SKM-1 treated with dmso at 0.1 percent for 144 hours (cell line): ENCODE data around the gene HMX1.

Source experiments
- DNase-seq: peaks from one replicate; lab custom pipeline; 2025; ENCODE audit not compliant: unreplicated experiment; lab: John Stamatoyannopoulos, UW

HMX1 gene

DNA sequence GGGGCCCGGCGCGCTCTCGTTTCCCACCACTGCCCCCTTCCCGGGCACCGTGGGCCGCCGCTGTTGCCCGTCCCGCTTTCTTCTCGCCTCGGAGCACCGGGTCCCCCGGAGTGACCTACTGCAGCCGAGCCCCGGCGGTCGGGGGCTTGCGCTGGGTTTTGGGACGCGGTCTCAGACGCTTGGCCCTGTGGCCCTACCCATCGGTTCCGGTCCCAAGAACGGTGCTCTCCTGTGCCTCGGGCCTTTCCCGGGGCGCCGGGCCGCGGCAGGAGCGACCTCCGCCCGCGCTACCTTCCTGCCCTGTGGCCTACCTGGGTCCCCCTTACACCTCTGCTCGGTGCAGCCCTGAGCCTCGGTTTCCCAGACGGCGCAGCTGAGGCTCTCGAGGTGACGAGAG is 21.6 kb upstream of the HMX1 start:
- DNase-seq, result no peak

DNA sequence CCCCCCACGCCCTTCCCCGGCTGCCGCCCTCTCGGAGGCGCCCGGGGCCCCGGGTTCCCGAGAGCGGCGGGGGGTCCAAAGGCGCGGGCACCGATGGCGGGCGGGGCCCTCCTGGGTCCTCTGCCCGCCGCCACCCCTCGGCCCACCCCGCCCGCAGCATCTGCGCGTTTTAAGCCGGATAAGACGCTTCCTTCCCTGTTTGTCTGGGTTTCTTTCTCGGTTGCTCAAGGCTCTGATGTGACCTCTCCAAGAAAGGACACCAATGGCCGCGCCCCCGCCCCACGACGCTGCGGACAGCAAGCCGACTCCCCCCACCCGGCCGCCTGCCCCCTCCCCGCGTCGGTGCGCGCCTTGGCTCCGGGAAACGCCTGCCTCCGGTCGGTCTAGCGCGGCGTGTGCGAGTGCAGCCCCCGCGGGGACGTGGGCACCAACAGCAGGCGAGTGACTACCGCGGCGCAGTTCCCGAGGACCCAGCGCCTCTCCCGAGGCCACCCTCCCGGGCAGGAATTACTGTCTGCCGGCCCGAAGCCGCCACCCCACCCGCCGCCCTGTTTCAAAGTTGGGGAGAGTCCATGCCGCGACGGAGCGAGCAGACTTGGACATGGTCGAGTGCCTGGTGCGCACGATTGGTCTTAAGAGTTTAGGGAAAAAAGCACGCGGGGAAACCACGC is 21.1 kb upstream of the HMX1 start:
- peak; percentile 61 for DNase-seq

DNA sequence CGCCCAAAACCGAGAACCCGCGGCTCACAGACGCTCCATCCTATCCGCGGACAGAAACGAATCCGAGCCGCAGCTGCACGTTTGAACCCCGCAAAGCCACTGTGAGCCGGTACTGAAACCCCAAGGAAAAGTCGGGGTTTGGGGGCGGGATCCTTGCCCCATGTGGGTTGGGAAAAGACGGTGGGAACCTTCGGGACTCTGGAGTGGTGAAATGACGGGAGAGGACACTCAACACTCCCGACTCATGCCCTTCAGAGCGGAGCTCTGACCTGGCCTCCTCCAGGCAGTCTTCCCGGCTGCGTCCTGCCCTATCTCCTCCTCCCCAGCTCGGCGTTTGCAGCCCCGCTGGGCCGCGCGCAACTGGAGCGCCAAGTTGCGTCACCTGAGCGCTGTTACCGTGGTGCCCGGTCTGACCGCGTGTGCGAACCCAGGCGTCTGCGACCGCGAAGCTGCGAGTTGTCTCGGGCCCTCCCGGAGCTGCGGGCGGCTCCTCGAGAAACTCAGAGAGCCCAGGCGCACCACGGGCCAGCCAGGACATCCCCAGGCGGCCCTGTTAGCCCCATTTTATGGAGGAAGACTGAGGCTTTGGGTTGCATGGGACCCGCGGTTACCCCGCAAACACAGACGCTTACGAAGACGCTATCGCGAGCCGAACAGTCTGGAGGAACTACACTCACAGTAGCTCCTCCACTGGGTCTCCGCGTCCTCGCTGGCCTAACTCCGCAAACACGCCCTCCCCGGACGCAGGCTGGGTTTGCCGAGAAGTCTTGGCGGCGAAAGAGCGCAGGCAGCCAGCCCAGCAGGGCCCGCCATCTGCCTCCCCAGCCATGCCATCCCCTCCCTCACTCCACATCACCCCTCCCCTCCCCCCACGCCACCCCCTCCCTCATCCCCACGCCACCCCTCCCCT is 20.3 kb upstream of the HMX1 start:
- peak; percentile 47 for DNase-seq

DNA sequence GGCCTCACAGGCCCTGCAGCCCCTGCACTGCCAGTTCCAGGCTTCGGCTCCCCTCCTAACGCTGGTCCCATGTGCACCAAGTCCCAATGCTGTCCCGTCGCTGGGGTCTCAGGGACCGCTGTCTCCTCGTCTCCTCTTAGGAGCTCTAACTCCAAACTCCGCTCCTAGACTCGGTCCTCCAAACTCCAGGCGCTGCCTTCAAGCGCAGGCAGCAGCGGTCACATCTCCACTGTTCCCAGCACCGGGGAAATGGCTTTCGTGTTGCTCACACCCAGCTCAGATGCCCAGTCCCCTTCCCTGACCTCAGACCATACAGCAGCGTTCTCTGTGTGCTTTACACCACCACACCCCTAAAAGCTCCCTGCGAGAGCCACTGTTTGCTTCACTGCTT is 19.6 kb upstream of the HMX1 start:
- no peak for DNase-seq

DNA sequence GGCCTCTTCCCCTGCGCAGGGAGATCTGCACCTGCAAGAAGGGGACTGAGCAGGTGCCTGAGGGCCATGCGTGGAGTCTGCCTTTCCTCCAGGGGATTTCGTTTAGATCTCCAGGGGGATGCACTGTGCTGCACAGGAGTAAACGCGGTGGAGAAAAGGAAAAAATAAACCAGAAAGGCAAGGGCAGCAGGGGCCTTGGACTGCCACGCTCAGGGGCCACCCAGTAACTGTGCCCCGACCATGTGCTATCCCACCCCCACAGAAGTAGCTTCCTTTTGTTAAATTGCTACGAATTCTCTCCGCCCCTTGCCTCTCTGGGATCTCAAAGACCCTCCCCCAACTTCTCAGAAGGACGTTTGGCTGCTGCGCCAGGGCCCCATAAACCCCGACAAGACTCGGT is 17.2 kb upstream of the HMX1 start:
- no peak for DNase-seq

DNA sequence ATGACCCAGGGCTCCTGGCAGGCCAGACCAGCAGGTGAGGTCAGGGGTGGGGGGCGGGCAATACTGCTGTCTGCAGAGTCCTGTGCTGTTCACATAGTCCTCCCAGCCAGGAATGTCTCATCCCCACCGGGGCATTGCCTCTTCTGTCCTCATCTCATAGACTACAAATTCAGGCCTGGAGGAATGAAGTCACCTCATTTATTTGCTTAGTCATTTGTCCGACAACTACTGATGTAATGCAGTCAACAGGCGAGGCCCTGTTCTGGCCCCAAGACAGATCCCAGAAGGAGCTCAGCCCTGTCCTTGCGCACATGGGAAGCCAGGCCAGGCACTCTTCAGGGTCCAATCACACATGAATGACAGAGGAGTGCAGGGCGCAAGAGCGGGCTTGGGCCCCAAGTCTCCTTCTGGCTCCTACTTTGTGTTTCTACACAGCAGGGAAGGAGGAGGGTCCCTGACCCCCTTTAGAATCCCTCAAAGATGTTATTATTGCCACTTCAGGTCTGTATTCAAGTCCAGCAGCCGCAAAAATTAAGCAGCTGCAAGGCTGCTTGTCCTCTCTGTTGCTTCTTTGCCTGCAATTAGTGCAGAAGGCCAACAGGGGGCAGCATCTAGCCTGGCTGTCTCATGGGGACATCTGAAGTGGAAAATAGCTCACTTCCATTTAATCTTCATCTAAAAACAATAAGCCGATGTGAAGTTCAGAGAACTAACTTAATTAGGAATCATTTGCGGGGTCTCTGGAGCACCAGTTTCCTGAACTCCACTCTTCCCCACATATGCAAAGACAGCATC is 15.2 kb upstream of the HMX1 start:
- DNase-seq, result no peak

DNA sequence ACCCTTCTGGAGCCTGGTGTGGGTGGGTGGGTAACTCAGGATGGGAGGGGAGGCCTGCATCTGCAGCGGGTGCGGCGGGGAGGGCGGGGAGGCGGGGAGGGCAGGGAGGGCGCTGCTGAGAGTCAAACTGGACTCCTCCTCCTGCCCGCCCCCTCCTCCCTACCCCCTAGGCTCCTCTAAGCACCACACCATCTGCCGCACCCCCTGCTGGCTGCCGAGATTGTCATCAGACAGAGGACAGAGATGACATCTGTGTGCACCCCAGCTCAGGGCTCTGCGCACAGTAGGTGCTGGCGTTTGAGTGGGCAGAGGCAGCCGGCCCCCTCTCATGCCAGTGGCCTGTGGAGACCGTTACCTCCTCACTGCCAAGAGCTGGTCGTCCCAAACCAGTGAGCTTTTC is 10.6 kb upstream of the HMX1 start:
- no peak for DNase-seq

DNA sequence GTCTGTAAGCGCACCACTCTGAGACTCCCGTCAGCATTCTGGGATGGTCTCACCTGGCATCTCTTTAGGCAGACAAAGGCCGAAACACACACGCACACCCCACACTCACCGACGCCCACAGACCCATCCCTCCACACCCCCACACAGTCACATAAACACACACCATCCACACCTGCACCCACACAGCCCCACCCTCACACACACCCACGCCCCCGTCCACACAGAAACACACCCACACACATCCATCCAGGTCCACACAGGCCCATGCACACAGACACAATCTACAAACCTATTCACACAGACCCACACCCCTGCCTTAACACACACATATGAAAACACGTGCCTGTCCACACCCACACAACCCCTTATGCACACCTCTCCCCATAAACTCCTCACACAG is 9.2 kb upstream of the HMX1 start:
- no peak for DNase-seq

DNA sequence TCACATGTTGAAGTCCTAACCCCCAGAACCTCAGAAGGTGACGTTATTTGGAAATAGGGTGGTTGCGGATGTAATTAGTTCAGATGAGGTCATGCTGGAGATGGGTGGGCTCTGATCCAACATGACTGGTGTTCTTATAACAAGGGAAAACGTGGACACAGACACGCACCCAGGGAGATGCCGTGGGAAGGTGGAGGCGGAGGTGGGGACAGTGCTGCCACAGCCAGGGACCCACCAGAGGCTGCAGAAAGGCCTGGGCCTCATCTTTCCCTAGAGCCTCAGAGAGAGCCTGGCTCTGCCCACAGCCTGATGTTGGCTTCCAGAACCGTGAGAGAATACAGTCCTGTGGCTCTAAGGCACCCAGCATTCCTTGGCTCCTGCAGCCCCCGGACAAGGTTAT is 7.9 kb upstream of the HMX1 start:
- no peak for DNase-seq

DNA sequence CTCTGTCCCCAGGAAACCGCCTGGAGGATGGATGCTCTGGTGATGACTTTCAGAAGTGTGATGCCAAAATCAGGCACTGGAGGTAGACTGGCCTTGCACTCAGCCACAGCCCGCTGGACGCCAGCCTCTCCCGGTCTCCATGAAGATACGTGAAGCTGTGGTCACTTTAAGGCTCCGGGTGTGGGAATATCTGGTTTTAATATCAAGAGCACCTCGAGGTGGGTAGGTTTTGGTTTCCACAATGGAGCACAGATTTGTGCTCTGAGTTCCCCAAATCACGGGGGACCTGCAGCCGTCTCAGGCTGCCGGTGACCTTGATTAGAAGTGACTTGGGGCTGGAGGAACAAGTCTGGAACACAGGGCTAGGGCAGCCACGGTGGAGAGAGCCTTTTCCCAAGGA is 6.8 kb upstream of the HMX1 start:
- no peak for DNase-seq

DNA sequence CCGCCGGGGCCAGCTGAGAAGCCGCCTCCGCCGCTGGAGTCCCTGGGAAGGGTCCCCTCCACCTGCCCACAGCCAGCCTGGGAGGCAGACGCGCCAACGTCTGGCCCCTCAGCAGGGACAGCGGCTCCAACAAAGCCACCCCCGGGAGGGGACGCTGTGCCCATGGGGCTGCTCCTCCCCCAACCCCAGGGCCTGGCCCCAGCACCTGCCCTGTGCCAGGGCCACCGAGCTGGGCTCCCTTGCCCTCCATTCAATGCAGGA is 6.1 kb upstream of the HMX1 start:
- no peak for DNase-seq

DNA sequence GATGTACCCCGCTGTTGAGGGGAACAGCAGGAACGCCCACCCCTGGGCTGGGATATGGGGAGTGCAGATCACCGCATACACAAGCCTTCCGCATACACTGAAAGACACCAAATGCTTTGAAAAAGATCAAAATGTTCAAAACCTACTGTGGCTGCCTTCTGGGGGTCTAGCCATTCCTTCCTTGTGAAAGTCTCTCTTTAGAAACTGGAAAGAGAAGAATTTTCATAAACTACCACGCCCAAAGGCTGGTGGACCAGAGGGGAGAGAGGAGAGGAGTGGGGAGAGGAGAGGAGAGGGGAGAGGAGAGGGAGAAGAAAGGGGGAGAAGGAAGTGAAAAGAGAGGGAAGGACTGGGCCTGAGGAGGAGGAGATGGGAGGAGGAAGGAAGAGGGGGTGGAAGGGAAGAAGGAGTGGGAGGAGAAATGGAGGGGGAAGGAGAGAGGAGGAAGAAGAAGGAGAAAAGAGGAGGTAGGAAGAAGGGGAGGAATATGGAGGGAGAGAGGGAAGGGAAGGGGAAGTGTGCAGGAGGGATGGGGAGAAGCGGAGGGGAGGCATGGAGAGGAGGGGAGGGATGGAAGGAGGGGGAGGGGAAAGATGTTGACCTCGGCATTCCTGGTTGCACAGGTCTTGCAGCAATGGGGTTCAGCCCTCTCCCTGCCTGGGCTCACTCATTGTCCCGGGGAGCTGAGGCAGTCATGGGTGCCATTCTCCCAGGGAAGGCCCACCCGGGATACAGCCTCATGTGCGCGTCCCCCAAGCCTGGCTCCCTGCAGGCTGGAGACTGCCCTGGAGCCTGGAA is 5.5 kb upstream of the HMX1 start:
- no peak for DNase-seq

DNA sequence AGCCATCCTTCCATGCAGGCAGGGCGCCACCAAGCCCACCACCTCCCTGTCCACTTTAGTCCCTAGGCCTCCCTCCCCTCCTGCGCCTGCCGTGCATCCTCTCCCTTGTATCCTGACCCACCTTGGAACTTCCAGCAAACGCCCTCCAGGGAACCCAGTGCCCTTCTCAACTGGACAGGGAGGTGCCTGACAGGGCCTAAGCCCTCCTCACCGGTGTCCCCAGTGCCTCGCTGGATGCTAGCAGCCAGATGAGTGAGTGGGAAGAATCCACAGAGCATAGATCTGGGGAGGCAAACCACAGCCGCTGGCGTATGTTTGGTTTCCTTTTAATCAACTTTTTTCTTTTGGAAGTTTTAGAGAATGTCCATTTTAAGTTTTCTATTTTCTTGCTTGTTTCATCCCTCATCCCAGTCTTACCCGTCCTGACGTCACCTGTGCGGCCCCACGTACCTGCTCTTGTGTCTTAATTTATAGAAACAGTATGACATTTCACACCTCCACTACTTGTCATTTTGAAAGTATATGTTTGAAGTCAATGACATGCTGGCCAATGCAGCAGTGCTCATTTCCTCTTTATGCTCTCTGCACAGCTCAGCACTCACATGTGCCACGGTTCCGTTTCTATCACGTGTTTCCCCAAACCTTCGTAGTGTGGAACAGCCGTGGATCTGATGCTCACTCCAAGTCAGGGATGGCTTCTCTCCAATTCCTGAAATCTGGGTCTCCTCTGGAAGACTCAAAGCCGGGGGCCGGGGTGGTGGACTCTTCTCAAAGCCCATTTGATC is 3.4 kb upstream of the HMX1 start:
- peak; percentile 69 for DNase-seq

DNA sequence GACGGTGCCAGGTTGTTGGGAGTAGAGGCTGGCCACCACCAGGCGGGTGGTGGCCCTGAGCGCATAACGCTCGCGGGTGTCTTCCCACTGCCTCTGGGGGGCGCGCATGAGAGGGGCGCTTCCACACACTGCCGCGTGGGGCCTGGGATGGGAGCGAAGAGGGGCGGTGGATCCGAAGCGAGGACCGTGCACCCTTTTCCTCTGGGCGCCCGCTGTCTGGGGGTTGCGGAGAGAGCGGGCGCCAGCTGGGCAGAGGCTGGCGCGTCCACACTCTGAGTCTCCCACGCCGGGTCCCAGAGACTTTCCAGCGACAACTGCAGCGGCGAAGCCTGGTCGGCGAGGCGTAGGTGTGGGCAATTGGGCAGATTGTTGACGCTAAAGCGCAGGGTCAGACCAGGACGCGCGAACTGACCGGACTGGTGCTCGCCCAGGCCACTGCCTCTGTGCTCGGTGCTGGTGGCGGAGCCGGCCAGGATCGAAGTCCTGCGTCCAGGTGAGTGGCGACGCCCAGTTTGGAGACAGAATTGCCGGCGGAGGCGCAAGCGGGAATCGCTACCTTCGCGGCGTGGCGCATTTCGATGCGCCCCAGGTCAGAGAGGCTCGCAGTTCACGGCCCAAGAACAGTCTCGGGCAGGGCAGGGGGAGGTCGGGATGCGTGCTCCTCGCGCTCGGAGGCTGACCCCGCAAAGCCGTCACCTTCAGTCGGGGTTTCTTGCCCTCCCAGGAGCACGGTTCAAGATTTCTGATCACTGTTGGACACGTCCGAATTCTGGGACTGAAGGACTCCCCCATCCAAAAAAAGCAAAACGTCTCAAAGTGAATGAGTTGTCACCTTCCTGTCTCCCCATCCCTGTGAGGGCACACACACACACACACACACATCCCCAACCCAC is 2.6 kb upstream of the HMX1 start:
- no peak for DNase-seq

DNA sequence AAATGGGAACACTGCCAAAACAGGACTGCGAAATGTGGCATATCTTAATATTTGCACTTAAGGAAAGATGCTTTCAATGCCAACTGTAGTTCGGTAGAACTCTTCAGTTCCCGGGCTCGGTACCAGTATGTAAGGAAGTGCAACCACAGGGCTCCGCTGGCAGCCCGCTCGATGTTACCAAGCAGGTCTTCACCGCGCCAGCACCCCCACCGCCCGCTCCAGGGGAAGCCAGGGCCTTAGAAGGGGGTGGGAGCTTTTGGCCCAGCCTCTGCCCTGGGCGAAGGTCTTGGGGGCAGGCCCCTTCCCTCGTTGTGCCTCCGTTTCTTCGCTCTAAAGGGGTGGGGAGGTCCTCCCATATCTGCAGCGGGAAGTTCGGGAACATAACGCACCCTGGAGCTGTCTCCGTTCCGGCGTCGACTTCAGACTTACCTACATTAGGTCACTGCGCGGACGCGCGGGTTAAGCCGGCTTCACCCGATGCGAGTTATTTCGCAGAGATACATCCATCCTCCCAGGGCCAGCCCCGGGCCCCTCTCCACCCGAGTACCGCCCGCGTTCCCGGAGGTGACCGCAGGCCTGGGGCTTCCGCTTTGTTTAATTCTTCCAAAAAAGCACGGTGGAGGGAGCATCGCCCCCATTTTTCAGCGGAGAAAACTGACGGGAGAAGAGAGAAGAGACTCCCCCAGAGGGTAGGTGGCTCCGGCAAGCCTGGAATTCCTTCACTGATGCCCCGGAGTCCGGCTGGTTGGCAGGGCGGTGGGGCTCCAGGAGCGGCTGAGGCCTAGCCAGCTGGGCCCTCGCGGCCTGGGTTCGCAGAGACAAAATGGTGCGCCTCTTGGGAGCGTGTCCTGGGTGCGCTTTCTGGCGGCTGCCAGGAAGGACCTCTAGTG is 1.0 kb upstream of the HMX1 start:
- no peak for DNase-seq

DNA sequence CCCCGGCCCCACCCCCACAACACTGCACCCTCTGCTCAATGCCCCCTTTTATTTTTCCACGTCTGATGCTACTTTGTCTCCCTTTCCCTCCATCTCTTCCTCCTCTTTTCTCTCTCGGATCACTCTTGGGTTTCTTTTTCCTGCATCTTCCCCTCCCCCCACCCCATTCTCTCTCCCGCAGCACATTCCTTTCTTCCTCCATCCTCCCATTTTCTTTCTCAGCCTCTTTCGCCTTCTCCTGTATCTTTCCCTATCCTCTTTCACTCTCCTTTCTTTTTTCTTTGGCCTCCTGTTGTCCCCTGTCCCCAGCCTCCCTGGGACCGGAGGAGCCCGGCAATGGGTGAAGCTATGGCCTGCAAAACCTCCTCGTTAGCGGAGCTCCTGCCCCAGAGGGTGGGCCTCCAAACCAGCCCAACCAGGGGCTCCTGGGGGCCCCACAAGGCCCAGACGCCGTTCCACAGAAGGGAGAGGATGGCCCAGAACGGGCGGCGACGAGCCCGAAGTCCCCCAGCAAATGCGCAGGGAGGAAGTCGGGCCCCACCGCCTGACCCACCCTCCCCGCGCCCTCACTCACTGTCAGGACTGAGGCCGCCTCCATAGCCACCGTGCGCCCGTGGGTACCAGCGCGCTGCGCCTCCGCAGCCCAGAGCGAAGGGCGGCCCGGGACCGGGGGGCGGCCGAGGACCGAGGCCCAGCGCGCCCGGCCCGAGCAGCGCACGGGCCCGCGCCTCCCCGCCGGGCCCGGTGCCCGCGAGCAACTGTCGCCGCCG is 807 bp downstream of the HMX1 start:
- DNase-seq, result no peak

DNA sequence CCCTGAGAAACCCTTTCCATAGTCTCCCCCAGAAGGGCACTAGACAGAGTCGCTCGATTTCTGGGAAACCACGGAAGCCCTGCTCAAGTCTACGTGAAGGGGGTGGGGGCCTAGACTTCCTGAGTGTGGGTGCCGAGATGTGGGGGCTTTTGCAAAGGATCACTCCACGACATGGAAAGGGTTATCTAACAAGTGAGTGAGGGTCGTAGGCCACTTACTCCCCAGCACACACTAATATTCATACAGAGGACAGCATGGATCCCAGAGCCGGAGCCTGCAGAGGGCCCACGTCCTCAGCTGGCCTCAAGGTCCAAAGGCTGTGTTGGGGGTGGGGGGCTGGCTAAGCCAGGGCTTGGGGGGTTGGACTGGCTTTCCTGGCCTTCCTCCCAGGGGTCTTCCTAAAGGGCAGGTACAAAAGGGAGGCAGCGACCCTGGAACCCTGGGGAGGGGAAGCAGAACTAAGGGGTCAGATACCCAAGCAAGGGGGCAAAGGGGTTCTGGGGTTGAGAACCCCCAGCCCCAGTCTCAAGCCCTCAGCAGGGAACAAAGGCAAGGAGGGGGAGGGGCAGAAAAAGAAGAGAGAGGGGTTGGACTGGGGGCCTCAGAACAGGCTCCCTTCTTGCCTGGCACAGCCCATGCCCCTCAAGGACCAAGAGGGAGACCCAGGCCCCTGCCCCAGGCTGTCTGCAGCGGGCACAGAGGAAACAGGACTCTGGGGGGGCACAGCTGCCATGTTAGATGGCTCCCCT is 1.6 kb downstream of the HMX1 start:
- DNase-seq, result no peak
